ENCODE data around the gene MORN4.
"Not testable (repeated sequence)": the region's sequence is repeated elsewhere in the genome, so short reads cannot be mapped to it uniquely, and the experiment has no call there.

- TF ChIP-seq CTCF (conservative IDR thresholded peaks at IDR 0.05); ZFX (IDR thresholded peaks at IDR 0.05): not testable (repeated sequence)
Measured at GRCh38 chr10:97642471-97643159, 9.3 kb upstream of the MORN4 start.

Measured in C4-2B (cell line).